NCI-H1417 (cell line): ENCODE results near the gene GPC5.
"Not testable (repeated sequence)": the region's sequence is repeated elsewhere in the genome, so short reads cannot be mapped to it uniquely, and the experiment has no call there.

Experiments
- DNase-seq, 3 experiments: peaks; one replicate each; lab custom pipeline; 2025; lab: John Stamatoyannopoulos, UW

Gene GPC5

DNA sequence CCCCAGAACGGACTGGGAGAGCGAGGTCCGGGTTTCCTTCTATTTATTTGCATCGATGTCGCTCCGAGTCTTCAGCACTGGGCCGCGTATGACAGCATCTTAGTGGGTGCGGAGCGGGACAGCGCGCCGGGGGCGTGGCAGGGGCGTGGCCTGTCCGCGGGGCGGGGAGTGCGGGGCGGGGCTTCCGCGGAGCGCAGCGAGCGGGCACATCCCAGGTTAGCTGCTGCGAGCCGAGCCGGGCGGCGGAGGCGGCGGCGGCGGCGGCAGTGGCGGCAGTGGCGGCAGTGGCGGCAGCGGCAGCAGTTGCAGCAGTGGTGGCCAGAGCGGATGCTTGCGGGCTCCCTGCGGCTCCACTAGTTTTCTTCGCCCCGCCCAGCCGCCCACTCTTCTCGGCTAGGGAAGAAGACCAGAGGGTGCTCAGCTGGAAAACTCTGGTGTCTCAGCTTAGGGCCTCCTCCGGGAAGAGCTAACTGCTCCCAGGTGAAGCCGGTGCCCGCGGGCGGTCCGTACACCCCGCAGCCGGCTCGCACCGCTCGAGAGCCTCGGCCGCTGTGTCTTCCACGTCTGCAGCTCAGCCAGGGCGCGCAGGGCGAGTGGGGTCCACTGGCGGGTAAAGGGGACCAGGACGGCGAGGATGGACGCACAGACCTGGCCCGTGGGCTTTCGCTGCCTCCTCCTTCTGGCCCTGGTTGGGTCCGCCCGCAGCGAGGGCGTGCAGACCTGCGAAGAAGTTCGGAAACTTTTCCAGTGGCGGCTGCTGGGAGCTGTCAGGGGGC lies at the start of gene GPC5:
Gene GPC5, plus strand, starts transcription at position 209 of the 776 bp plus-strand sequence.
- peak; percentile 83 to 89 (median 85) for DNase-seq

DNA sequence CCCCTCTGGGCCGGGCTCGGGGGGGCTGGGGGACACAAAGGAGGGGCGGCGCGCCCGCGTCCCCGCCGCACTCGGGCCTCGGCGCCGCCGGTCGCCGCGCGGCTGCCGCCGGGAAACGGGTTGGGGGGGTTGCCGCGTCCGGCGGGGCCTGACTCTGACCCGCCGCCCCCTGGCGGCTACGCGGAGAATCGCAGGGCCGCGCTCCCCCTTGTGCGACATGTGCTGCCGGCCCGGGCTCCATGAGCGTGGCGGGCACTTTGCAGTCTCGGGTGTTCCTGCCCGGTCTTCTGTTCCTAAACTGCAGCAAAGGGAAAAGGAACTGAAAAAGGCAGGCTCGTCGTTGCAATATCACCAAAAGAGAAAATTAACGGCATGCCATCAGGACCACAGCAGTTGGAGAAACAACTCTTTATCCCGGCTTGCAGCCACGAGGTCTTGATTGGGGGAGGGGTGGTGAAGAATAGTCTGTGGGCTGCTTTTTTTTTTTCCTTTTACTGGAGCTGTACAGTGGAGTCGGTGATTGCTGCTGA lies 49.5 kb upstream of the GPC5 start:
- peak; percentile 94 to 95 (median 95) for DNase-seq

DNA sequence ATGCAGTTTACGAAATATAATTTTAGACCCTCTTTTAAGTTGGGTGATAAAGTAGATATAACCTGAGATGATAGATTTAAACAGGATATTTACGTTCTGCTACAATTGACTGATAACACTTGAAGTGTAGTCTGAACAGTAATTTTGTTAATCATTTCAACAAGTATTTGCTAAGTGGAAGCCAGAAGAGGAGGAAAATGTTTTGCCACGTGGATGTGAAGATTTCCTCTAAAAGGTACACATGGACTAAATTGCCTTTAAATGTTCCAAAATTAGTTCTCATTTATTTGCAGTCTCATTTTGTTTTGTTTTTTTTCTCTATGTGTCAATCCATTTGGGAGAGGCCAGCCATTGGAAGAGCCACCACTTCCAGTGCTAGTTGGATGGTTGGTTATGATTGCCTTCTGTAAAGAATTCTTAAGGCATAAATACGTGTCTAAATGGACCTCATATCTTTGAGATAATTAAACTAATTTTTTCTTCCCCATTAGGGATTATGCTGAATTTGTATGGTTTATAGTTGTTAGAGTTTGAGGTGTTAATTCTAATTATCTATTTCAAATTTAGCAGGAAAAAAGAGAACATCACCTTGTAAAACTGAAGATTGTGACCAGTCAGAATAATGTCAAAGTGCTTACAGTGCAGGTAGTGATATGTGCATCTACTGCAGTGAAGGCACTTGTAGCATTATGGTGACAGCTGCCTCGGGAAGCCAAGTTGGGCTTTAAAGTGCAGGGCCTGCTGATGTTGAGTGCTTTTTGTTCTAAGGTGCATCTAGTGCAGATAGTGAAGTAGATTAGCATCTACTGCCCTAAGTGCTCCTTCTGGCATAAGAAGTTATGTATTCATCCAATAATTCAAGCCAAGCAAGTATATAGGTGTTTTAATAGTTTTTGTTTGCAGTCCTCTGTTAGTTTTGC lies 48.2 kb upstream of the GPC5 start:
- peak in 1 of 3 experiments; percentile 38 for DNase-seq

DNA sequence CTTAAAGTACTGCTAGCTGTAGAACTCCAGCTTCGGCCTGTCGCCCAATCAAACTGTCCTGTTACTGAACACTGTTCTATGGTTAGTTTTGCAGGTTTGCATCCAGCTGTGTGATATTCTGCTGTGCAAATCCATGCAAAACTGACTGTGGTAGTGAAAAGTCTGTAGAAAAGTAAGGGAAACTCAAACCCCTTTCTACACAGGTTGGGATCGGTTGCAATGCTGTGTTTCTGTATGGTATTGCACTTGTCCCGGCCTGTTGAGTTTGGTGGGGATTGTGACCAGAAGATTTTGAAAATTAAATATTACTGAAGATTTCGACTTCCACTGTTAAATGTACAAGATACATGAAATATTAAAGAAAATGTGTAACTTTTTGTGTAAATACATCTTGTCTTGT lies 47.3 kb upstream of the GPC5 start:
- DNase-seq = no peak

DNA sequence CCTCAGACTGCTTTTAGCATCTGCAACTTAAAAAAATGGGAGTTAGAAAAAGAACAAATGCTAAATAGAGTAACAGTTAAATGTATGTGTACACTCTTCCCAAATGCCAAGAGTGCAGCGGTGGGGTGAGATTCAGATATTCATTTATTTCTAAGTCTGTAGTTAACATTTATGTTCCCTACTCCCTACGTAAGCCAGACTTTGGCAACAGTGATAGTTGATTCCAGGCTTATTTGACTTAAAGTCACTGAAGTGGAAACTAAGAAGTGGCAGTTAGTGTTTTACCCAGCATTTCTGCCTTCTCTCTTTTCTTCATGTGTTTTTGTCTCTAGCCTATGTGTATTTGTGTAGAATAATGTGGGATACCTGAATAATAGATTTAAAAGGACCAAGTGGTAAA lies 46.4 kb upstream of the GPC5 start:
- DNase-seq = no peak

DNA sequence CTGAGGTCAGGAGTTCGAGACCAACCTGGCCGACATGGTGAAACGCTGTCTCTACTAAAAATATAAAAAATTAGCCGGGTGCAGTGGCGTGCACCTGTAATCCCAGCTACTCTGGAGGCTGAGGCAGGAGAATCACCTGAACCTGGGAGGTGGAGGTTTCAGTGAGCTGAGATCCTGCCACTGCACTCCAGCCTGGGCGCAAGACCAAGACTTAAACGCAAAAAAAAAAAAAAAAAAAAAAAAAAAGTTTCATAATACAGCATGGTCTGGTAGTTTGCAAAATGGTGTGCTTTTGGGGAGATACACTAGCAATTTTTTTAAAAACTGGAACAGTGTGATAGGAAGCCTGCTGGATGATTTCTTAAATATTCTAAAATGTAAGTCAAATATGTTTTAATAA lies 45.5 kb upstream of the GPC5 start:
- DNase-seq = not testable (repeated sequence)

DNA sequence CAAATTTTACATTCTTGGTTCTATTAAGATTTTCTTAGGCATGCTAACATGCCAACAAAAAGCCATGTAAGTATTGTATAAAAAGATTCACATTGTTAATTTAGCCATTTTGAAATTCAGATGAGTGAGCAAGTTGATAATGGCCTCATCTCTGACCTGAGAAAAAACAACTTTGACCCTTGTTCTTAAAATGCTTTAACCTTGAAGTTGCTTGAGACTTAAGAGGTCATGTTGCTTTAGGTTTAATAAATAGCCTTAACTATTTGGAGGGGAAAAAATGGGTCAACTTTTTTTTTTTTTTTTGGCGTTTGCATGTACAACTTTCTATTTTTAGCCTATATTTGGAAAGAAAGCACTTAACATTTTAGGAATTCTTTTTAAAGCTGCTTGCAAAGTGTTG lies 44.9 kb upstream of the GPC5 start:
- DNase-seq = no peak

DNA sequence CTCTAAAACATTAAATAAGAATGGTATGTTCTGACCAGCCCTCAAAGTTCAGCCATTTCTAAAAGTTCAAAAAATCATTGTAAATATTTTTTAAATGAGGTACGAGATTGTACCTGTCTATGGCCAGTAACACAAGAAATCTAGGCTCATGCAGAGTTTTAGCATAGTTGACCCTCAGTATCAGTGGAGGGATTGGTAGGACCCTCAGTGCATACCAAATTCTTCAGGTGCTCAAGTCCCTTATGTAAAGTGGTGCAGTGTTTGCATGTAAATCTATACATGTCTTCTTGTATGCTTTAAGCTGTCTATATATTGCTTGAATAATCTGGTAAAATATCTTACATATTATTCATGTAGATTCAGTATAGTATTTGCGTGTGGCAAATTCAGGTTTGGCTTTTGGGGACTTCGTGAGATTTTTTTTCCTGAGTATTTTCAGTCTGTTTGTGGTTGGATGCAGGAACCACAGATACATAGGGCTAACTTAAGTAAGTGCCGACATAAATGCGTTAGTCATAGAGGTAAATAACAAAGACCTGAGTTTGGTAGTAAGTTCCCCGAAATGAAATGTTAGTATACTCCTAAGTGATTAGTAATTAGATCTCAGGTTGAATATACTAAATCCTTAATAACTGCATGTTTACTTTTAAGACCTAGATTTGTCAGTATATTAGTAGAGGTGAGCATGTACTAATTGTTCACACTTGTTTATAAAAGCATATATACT lies 43.2 kb upstream of the GPC5 start:
- no peak for DNase-seq

DNA sequence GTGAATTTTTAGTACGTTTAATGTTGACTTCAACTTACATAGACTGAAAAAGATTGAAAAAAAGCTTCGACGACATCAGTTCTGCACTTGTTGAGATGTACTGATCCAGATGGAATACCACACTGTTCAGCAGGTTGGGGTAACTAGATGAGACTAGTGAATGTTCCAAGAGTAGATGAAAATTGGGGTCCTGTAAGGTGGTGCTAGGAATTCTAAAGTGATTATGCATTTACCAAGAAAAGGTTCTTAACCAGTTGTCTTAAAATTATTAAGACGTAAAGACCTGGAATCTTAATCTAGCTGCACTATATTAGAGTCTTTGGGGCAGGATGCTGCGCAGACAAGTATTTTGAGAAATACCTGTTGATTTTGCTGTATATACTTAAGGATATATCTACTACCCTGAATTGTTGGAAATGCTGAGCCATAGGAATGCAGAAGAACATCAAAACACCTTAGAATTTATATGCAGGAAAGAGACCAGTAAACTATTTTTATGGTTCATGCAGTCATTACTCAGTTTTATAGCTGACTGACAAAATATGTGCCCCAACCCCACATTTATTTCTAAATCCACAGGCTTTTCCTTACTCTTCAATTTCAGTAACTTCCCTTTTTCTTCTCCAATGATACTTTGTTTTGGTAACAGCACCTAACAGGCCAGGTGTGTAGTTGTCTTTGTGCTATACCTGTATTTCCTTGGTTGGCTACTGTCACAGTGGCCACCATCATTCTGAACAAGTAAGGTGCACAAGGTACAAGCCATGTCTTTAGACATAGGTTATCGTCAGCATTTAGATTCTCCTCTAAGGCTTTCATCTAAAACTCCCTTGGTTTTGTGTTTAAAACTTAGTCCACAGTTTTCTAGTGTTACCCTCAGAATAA lies 42.4 kb upstream of the GPC5 start:
- no peak for DNase-seq

DNA sequence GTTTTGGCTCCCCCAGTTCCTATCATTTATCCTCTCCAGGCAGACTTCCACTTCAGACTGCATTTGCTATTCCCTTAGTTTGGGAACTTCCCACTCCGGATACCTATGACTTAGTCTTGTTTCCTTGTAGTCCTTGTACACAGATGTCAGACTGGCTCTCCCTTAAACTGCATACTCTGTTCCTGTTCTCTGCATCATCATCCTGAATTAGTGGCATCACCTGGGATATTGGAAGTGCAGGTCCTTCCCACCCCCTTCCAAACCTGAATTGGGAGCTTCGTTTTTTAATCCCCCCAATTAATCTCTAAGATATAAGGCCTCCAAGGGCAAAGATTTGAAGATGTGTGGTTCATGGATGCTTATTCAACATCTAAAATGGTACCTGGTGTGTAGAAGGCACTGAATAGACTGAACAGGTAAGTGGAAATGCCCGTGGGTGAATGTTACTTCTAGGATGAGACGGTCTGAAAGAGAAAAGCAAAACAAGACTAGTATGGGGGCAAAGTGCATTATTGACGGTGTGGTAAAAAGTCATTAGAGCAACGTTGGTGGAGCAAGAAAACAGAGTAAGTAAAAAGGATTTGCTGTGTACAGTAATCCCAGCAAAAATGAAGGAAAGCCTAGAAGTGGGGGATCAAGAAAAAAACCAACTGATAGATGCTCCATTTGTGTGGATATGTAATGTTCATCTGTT lies 41.4 kb upstream of the GPC5 start:
- no peak for DNase-seq

DNA sequence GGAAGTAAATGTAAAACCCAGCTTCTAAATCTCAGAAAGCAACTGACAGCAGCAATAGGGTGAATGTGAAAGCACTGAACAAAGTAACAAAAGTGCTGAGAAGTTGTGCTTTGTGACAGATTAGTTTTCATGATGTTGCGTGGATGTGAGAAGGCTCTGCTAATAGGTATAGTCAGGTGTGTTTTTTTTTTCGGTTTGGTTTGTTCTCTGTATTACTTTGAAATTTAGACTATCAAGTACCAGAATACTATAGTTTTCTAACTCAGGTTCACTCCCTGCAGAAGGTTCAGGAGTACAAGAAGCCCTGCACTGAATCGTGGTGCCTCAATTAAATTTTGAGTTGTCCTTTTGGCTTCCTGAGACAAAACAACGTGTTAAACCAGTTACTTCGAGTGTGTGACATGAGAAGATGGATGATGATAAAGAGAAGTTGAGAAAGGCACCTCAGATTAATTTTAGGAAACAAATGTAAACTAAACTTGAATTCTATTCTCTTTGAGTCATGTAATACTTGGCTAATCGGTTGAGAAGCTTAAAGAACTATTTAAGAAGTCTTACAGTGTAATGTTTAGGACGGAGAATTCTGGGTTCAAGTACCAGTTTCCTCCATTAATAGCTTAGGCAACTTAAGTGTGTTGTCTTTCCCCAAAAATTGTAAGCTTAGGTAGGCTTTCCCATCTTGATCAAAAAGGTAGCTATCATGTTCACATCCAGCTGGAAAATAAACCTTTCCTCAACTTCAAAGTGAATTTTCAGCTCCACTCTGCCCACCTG lies 40.6 kb upstream of the GPC5 start:
- DNase-seq = peak in 1 of 3 experiments; percentile 50

DNA sequence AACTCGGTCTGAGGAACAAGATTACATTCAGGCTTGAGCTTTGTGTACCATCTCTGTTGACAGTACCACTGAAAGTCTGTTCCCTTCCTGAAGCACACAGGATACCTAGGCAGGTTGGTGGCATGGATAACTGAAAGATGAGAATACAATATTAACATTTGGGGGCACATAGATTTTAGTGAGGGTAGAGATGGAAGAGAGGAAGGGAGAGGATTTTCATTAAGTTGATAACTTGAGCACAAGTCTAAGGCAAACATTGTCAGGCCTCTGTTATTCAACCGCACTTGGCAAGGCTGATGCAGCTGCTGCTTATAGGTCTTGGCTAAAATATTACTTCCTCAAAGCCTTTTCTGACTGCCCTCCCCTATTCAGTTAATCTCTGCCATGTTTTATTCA lies 40.0 kb upstream of the GPC5 start:
- DNase-seq = peak in 1 of 3 experiments; percentile 53

DNA sequence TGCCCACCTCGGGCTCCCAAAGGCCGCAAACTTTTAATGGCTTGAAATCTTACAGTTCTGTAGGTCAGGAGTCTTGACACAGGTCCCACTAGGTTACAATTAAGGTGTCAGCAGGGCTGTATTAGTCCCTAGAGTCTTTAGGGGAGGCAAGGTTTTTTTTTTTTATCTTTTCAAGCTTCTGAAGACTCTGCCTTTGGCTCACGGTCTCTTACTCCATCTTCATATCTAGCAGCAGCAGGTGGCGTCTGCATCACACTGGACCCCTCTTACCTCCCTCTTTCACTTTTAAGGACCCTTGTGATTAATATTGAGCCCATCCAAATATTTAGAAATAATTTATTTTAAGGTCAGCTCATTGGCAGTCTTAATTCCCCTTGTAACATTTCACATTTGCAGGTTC lies 39.3 kb upstream of the GPC5 start:
- DNase-seq = peak in 1 of 3 experiments; percentile 51

DNA sequence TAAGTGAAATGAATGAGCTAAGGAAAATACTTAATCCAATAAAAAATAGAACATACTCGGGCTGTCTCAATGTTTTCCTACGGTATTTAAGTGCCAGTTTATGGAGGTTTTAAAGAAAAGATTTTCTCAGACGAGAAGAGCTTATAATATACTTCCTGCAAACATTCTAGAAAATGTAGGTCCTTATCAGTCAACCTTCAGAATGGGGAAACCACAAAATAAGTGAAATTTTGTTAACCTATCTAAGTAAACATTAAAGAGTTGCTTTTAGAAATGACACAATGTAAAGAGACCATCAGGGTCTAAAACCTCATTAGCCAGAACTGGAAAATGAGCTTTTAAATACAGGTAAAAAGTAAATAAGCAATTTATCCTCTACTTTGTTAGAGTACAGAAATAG lies 38.8 kb upstream of the GPC5 start:
- peak in 1 of 3 experiments; percentile 51 for DNase-seq

DNA sequence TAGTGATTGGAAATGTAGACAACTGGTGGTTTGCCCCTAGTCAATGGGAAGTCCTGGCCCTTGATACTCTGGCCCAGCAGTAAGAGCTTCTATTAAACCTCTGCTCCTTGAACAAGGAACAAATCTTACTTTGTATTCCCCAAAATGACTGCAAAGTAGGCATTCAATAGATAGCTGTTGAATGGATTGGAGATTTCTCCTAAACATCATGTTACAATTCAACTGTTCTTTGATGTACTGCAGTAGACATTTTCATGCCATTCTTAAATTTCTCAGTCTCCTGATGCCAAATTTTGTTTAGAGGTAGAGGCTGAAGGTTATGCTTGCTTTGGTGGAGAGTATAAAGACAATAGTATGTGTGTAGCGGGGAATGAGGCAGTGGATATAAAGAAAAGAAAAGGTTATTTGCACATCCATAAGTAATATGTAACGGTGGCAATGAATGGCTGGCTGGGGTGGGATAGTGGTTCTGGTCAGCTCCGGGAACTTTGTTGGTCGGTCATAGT lies 38.1 kb upstream of the GPC5 start:
- DNase-seq = peak in 1 of 3 experiments; percentile 50

DNA sequence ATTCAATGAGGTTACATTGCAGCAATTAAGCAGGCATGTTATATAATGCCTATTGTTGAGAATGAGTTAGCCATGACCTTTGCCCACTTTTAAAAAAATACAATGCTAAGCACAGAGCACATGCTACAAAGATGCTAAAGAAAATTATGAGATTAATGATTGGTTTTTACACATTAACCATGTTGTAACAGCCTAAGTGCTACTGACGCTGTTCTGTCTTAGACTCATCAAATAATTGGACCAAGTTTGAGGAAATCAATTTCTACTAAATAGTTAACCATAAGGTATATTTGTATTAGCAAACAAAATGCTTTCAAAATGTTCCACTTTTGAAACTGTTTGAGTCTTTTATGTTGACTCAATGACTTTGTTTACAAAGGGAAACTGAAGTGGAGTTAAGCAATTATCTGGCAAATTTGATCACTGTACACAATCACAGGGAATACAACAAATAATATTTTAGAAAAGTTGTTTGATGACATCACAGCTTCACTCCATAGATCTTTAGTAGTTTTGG lies 36.6 kb upstream of the GPC5 start:
- peak in 2 of 3 experiments; percentile 24 to 66 for DNase-seq

DNA sequence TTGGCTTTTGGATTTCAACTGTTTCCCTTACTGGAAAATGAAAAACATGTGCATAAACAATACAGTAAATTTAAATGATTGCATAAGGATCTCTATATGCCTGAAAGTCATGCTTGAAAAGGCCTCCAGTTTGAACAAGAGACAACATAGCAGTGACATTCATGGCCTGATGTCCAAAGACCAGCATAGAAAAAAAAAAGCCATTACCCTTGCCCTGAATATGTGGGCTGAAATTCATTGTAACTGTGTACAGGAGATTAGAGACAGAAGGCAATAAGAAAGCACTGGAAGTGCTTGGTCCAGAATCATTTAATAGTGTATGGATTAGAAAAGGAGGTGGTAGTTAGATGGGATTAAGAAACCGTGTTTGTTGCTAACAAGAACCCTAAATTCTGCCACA lies 35.5 kb upstream of the GPC5 start:
- DNase-seq = no peak

DNA sequence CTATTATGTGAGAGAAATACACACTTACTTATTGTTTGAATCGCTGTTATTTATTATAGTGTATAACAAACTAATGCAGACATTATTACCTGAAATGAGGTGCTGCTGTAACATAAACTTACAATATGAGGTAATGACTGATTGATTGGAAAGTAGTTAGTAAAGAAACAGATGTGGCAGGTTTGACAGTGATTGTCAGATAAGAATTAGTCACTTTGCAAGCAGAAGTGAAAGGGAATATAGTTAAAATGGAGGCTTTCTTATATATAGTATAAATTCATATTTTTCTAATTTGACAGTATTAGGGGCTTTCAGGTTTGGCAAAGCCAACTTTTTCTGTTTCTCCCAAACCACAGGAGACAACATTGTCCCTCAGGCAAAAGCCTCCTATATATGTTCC lies 30.3 kb upstream of the GPC5 start:
- no peak for DNase-seq
